Hepatic stellate cell (primary cell): ENCODE results near the gene COL12A1.

Experiments used
- DNase-seq: peaks from one replicate; pipeline ENCODE4 v3.0.0; 2011; ENCODE audit warnings: low spot score

Gene COL12A1

DNA sequence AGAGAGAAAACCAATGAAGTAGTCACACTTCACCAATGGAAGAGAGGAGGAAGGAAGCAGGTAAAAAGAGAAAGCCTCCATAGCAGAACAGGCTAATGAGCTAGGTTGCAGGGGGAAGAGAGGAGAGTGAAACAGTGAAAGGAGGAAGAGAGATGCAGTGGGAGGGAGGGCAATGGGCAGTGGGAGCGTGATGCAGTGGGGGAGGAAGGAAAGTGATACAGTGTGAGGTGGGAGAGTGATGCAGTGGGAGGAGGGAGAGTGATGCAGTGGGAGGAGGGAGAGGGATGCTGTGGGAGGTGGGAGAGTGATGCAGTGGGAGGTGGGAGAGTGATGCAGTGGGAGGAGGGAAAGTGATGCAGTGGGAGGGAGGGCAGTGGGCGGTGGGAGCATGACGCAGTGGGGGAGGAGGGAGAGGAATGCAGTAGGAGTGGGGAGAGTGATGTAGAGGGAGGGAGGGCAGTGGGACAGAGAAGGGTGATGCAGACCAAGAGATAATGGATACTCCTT is 29.7 kb downstream of the COL12A1 start:
- DNase-seq: no peak

DNA sequence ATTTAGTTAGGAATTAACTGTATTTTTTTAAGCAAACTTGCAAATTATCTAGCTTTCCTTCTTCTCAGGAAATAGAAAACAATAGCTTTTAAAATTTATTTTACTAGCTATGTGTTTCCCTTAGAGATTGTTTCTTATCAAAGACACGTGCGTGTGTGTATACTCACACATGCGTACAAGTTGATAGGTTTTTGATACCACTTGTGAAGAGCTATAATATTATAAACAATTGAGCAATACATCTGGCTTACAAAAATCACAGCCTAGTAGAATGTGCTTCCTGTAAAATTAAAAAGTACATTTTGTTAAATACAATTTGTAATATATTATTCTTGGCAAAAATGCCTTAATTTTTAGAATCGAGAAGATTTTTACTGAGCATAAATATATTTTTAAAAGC is 33.9 kb downstream of the COL12A1 start:
- DNase-seq: no peak

DNA sequence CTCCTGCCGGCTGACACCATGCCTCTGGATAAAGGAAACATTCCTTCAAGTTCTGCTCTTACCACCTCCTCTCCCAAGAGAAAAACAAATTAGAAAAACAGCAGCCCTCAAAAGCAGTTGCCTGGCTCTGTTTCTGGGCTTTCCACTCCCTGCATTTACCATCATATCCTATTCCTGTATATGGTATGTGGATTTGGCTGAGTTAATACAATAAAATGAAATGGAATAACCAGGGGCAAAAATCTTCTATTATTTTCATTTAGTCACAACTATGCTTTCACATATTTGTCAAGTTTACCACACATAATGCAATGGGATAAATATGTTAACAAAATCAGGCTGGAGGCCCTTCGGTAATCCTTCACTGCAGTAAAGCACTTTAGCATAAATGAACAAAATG is 34.3 kb downstream of the COL12A1 start:
- no peak for DNase-seq

DNA sequence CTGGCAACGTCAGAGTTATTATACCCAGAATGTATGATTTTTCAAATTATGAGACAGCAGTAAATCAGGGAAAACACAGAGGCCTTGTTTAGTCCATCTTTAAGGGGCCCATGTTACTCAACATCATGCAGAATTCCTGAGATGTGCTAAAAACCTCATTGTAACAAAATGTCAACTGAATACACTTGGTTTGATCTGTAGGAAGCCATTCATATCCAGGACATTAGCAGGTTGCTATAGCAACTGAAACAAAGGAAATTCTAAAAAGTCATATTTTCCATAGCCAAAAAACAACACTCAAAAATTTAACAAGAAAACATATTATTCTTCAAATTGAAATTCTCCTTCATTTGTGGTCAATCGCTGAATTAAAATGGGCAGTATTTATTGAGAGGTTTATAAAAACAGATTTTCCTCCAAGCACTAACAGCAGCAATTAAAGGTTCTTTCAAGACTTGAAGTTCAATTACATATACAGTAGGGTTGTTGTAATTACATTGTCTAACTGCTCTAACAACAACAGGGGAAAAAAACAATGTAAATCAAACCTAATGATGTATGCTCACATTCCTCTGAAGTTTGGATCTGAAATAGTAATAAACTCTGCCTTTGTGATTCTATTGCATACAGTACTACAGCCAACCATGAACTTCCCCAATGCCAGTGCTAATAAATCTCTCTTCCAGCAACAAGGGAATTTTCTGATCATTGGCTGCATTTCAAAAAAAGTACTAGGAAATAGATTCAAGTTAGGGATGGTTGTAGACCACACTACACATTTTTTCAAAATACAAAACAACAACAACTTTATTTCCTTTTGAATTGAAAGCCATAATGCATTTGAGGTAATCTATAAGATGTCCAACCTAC is 34.9 kb downstream of the COL12A1 start:
- no peak for DNase-seq

DNA sequence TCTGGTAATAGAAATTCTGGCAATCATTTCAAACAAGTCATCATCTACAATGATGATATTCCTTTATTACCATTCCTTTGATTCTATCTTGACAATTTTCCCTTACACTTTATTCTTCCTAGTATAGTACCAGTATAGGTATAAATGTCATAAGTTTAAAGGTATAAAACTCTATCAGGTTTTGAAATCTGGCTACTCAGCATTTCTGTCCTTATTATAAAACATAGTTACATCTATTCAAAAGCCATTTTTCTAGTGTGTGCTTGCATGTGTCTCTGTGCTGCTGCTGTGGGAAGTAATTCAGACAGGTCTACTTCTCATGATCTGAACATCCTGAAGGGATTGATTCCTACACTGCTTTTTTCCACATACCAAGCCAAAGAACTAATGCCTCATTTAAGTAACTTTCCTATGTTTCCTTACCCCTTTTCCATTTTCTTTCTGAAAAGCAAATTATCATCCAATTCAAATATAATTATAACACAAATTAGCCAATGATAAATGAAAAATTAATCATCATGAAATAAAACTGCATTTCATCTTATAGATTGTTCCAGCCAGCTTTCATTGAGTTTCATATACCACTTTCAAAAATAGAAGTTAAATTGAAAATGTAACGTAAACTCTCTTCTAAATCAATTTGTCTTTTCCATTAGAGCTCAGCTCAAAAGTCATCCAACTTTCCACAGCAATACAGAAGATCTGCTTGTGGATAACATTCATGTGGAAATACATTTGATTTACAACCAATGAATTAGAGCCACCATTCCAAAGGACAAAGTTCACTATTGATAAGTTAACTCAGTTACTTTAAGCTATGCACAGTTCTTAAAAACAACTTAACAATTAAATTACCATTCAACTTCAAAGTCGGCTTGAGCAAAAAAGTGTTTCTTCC is 35.9 kb downstream of the COL12A1 start:
- DNase-seq: no peak

DNA sequence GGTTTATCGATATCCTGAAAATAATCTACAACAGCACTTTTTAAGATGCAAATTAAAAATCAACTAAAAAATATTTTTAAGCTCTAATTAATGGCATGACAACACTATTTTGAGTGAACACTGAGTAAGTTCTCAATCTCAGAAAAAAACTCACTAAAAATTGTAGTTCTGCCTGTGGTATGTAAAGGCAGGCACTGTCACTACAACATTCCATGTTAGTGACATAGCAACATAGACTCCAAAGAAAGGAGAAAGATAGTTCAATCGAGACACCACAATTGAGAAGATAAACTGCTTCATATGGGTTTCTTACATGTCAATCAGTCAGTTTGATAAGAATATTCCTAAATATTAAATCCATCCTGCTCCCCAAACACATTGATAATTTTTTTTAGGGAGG is 38.0 kb downstream of the COL12A1 start:
- DNase-seq: peak; percentile 11

DNA sequence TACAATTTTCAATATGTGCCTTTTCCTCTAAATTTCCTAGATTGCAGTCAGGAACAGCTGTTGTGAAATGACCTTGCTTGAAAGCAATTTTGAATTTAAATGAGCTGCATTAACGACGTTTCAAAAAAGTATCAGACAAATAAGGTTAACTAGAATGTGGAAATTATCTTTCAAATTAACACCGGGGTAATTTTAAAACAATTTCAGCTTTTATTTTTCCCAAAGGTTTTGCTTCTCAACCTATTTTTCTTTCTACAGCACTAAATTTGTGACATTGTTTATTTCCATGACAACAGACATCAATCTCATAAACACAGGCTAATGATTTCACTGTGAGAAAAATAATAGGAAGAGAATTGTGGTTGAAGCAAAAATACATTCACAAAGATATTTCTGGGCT is 38.5 kb downstream of the COL12A1 start:
- no peak for DNase-seq

DNA sequence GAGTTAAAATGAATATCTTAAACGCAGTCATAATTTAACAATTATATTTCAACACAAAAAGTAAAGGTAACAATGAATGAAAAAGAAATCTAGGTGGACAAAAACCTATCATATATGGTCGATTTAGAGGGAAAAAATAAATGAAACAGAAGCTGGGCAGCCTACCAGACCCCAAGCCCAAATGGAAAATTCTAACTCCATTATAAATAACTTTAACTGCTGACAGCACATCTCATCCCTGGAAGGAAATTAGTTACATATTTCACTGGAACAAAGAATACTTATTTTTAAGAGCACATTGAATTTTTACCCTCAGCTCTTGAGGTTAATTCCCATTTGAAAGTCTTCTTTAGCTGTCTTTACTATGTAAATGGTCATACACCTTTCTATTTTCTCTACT is 39.1 kb downstream of the COL12A1 start:
- DNase-seq: no peak

DNA sequence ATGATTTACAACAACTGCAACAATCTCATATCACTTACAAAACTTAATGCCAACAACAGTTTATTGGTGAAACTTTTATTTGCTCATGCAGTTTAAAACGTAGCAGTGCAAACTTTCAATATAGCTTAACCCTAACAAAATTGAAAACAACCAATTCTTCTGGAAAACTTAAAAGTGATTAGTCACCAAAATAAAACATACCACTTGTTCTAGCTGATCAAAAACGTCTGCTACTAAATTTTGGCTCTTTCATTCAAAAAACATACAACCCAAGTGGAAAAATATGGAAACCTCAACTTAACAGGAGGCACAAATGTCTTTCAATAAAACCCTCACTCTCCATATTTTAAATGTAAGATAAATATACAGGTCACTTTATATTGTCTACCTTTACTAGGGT is 39.6 kb downstream of the COL12A1 start:
- DNase-seq: no peak

DNA sequence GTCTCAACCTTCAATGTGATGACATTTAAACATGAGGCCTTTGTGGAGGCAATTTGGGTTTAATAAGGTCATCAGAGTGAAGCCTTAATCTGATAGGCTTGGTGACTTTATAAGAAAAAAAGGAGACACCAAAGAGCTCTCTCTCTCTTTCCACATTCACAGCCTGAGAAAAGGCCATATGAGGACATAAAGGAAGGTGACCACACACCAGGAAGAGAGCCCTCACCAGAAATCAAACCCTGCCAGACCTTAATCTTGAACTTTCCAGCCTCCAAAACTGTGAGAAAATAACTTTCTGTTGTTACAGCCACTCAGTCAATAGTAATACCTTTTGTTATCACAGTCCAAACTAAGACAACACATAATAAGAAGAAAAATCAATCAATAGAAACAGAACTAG is 47.7 kb downstream of the COL12A1 start:
- DNase-seq: no peak

DNA sequence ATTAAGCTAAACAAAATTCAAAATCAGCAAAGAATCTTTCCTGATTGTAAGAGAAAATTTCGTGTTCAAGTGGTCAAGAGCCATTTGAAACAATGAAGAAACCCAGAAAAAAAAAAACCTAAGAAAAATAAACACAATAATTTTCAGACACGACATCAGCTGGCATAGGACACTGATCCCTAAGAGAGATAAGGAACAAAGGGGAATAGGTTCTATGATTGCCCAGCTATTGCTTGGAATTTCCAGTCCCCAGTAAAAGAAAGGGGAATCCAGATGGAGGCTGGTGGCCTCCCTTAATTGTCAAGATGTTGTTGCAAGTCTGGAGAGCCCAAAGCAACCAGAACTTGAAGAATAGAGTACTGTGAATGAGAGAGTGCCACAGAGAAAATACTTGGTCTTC is 48.5 kb downstream of the COL12A1 start:
- no peak for DNase-seq

DNA sequence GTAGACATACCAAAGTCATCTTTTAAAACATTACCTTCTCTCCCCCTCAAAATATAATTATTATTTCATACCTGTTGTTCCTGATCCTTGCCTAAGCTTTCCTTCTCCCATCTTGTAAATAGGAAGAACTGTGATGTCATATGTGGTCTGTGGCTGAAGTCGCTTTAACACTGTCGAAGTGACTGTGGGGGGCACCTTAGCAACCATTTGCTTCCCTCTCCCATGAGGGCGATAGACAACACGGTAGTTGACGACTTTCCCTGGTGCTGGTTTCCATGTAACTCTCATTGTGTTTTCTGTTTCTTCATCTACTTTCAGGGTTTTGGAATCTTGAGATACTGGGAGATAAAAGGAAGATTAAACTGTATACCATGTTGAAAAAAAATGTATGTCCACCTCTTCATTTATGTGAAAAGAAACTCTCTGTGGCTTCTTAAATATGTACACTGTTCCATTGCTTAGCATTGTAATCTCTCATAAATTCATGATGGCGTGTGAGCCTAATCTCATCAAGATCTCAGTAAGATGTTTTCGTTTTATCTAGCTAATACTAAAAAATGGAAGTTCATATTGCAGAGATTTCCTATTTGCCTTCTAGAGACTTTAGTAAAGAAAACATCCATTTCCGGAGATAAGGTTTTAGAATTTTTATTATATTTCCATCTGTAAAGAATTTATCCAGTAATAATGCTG is 49.5 kb downstream of the COL12A1 start:
- no peak for DNase-seq

DNA sequence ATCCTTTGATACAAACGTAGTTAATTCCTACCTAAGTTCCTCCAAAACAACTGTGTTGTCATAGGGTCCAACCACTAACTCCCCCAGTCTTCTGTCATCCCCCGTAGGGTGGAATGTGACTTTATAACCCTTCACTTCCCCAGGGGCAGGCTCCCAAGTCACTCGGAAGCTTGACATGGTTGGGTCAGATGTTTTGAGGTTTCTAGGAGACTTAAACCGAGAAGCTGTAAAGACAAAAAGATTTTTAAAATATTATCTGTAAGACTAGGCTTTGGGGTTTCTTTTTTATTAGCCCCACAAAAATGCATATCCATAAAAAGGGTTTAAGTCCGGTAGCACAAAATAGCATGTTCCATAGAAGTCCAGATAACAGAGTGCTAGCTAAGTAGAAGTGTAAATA is 50.2 kb downstream of the COL12A1 start:
- DNase-seq: no peak

DNA sequence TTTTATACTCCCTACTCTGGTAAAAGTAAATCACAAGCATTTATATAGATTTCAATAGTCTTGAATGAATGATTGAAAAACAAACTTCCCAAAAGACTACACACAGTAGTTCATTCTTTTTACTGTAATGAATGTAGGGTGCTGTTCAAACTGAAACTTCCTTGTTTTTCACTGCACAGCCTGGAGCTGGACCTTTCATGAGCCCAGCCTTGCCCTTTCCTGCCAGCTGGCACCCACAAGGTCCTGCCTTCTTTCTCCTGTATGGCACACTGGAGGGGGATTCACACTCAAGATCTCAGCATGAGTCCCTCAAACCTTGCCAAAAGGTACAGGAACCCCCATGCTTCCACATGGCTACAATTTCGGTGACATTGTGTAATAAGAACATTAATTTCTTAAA is 50.9 kb downstream of the COL12A1 start:
- no peak for DNase-seq

DNA sequence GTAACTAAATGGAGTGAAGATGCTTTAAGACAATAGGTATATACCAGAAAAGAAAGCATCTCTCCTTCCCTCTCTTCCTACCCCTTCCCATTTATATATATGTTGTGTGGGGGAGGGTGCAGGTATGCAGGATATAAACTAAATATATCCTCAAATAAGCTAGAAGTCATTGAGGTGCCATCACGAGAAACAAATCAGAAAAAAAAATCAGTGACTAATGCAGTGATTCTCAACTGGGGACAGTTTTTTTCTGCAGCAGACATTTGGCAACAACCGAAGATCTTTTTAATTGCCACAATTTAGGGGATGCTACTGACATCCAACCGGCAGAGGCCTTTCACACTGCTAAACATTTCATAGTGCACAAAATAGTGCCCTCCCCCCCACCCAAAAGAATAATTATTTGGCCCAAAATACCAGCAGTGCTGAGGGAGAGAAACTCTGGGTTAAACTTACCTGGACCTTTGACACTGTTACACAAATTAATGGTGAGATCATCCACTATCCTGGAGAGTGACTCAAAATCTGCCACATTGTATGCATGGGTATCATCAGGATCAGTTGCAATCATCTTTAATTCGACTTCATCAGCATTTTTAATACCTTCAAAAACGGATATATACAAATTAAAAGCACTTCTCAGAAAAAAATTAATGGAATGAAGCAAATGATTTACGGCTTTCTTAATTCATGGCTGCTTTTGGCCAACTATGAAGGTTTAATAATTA is 55.0 kb downstream of the COL12A1 start:
- no peak for DNase-seq

DNA sequence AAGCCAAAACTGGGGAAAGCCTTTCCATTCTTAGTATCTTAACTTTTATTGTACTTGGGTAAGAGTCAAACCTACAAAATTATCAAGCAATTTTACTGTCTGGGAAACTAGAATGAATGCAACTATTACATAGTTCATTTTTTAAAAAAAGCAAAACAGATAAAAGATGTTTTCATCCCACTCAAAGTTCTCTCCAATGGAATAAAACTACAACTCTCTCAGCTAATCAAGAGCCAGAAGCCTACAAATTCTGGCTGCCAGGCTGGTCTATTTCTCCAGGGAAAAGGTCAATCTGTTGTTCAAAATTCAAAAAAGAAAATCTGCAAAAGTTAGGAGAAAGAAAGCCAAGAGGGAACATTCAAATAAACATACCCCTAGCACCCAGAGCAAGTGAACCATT is 56.2 kb downstream of the COL12A1 start:
- no peak for DNase-seq

DNA sequence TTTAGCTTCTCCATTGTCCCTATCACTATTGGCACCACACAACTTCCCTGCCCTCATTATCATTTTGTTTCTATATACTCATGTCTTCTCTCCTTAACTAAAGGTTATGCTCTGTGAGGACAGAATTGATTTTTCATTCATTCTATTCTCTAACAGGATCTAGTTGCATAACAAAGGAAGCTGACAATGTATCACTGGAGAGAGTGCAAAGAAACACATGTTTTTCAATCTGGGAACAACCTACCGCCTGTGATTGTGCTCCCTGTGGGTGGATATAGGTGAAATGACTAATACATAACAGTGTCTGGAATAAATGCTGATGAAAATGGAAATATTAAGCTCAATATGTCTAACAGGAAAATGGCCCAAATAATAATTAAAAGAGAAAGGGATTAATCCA is 56.6 kb downstream of the COL12A1 start:
- no peak for DNase-seq

DNA sequence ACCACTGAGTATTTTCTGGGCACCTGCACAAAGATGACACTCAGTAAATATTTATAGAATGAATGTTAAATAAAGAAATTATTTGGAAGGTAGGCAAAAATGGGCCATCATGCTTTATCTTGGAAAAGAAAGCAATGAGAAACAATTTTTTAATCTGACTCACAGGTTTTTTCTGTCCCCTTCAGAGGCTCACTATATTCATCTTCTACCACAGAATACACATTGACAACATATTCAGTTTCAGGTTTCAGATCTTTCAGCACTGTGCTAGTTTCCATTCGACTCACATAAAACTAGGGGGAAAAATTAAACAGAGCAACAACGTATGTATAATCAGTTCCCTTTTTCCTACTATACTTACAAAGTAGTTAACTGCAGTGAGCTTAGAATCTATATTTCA is 58.3 kb downstream of the COL12A1 start:
- DNase-seq: no peak

DNA sequence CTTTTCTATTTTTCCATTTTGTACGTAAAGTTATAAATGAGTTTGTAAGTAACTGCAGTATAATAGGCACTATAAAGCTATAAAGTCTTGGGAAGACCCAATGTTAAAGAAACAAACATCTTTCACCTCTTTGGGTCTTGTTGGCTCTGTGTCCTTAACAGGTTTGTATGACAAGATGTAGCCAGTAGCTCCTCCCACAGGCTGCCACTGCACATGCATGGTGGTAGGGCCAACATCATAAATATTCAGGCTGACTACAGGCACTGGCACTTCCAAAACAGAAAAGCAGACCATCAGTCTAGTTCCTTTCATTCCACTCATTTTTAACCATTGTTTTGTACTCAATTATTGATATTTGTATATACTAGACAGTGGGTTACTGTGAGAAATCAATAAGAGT is 59.9 kb downstream of the COL12A1 start:
- no peak for DNase-seq

DNA sequence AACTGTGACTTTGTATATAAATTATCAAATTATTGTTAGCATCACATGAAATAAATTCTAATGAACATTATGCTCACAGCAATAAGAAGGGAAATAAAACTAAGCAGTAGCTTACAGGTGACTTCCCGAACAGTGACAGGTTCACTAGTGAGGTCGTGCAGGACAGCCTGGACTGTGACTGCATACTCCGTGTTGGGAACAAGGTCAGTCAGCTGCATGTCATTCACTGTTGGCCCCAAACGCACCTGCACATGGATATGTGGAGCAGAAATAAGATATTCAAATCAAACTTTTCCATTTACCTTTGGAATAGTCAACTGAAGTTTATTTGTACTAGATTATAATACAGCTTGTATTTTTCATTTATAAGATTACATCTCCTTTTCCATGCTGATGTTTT is 60.6 kb downstream of the COL12A1 start:
- no peak for DNase-seq

DNA sequence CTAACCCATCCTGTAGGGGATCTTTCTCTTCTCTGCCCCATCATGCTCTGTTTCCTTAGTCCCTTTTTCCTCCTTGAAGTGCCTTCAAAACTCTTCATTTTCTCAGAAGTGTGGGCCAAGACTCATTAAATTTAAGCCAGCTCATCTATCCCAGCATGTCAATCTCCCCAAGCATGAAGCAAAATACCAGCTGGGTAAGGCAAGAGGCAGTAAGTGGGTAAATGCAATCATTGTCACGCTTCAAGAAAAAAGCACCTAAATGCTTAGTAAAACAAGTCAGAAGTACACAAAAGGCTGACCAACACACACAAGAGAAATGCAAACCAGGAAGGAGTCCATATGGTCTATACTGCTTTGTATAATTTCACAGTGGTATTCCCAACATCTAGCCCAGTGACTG is 61.5 kb downstream of the COL12A1 start:
- no peak for DNase-seq

DNA sequence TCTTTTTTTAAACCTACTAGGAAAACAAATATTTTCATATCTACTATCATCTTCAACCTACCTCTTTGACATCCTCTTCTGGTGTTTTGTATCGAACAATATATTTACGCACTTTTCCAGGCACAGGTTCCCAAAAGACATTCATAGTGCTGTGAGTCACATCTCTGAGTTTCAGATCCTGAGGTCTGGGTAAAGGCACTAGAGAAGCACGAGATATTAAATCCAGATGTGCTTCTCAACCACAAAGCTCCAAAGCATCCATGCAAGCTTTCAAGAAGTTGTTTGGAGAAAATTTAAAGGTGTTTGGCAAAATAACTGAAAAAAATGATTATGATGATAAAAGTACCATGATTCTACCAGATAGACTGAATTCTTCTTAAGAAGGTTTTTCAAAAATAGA is 62.7 kb downstream of the COL12A1 start:
- peak; percentile 16 for DNase-seq
